HCT116 (cell line): ENCODE results near the gene CCHCR1. TPM values are rescaled to one million over a fixed set of nuclear protein-coding genes. Genes with fewer than 3 reads are reported as not detected.
"Not testable (repeated sequence)": the region's sequence is repeated elsewhere in the genome, so short reads cannot be mapped to it uniquely, and the experiment has no call there.

Experiments used
- ATAC-seq: fragments of 200-7000 bp; cut with Tn5 transposase; 2 replicates; pipeline ENCODE4 v1.9.1; 2020; ENCODE audit warnings: mild to moderate bottlenecking, moderate library complexity
- BruUV-seq: library from RNA; stranded (reverse); fragments of 400-500 nt; replicated peaks from 2 replicates; lab custom pipeline; 2021; lab: Mats Ljungman, UMichigan
- CTCF ChIA-PET: fragments of 300-600 bp; sonication (Branson Sonifier 250); formaldehyde crosslinking; loops from one replicate; lab custom pipeline; 2021; ENCODE audit warnings: antibody characterized with exemption; lab: Charles Lee
- POLR2A ChIA-PET: fragments of 300-600, 350-600 bp; sonication (Branson Sonifier 250); formaldehyde crosslinking; loops from one replicate; lab custom pipeline; 2021; ENCODE audit warnings: antibody characterized with exemption; lab: Charles Lee
- RAD21 ChIA-PET, 2 experiments: fragments of 300-600 bp; sonication (Branson Sonifier 250); formaldehyde crosslinking; loops; one replicate each; lab custom pipeline; 2023; ENCODE audit warnings: low total read pairs in 2 of 2; ENCODE audit not compliant: uncharacterized antibody in 2 of 2, unreplicated experiment in 2 of 2, low non-redundant PET in 1 of 2; lab: Charles Lee
- DNase-seq: peaks from one replicate; pipeline ENCODE4 v3.0.0-alpha.2; 2010; ENCODE audit warnings: low read depth, low spot score
- H2AFZ ChIP-seq: fragments of 200-600 bp; shearing (Covaris generic), sonication (generic); 2 replicates; pipeline ENCODE4 v1.6.1; 2017; ENCODE audit warnings: low read depth, mixed run types, mixed read lengths, antibody characterized with exemption, low read length; ENCODE audit not compliant: poor library complexity, severe bottlenecking
- H3K27ac ChIP-seq: 2 replicates; pipeline ENCODE4 v1.5.1; 2012; ENCODE audit warnings: low read depth, low read length
- H3K27me3 ChIP-seq: fragments of 200-600 bp; sonication (generic); 2 replicates; pipeline ENCODE4 v1.6.1; 2016; ENCODE audit warnings: mixed run types, low read length, mixed read lengths; ENCODE audit not compliant: insufficient read depth
- H3K36me3 ChIP-seq, 2 experiments: fragments of 200-500 bp in 1 of 2; fragments of 200-600 bp in 1 of 2; sonication (Bioruptor generic) in 1 of 2; sonication (generic) in 1 of 2; 2 replicates each; pipeline versions ENCODE4 v1.5.1 to v1.6.1; 2014 to 2016; ENCODE audit warnings: low read length in 2 of 2, inconsistent platforms in 1 of 2, mixed read lengths in 1 of 2, mixed run types in 1 of 2; ENCODE audit not compliant: insufficient read depth in 2 of 2, control insufficient read depth in 1 of 2
- H3K4me1 ChIP-seq, 2 experiments: fragments of 200-600 bp in 1 of 2; sonication (generic) in 1 of 2; 2 replicates each; pipeline versions ENCODE4 v1.5.1 to v1.6.1; 2012 to 2017; ENCODE audit warnings: low read length in 2 of 2, inconsistent platforms in 1 of 2, mild to moderate bottlenecking in 1 of 2, mixed read lengths in 1 of 2, mixed run types in 1 of 2, moderate library complexity in 1 of 2; ENCODE audit not compliant: insufficient read depth in 2 of 2, control insufficient read depth in 1 of 2
- H3K4me2 ChIP-seq: fragments of 200-600 bp; sonication (generic); 2 replicates; pipeline ENCODE4 v1.6.1; 2017; ENCODE audit warnings: mixed run types, low read length, mixed read lengths
- H3K4me3 ChIP-seq, 2 experiments: fragments of 200-600 bp in 1 of 2; sonication (generic) in 1 of 2; replicated peaks in 1 of 2; 2 replicates each; pipeline ENCODE4 v1.5.1; 2011 to 2016; ENCODE audit warnings: low read length in 2 of 2, control low read depth in 1 of 2, low read depth in 1 of 2, mild to moderate bottlenecking in 1 of 2, mixed read lengths in 1 of 2, mixed run types in 1 of 2
- H3K79me2 ChIP-seq: fragments of 200-600 bp; sonication (generic); 2 replicates; pipeline ENCODE4 v1.6.1; 2017; ENCODE audit warnings: mild to moderate bottlenecking, mixed run types, low read length, moderate library complexity, mixed read lengths; ENCODE audit not compliant: insufficient read depth
- H3K9ac ChIP-seq: fragments of 200-600 bp; sonication (generic); 2 replicates; pipeline ENCODE4 v1.6.1; 2016; ENCODE audit warnings: low read length, mixed read lengths
- H3K9me2 ChIP-seq: fragments of 200-600 bp; sonication (generic), shearing (Covaris generic); 2 replicates; pipeline ENCODE4 v1.6.1; 2017; ENCODE audit warnings: mixed run types, mild to moderate bottlenecking, moderate library complexity; ENCODE audit not compliant: insufficient read depth
- H3K9me3 ChIP-seq, 2 experiments: fragments of 200-500 bp in 1 of 2; fragments of 200-600 bp in 1 of 2; sonication (Bioruptor generic) in 1 of 2; sonication (generic) in 1 of 2; 2 replicates each; pipeline ENCODE4 v1.6.1; 2014 to 2017; ENCODE audit warnings: low read length in 2 of 2, mixed read lengths in 2 of 2, inconsistent platforms in 1 of 2, low read depth in 1 of 2, mild to moderate bottlenecking in 1 of 2, mixed run types in 1 of 2, moderate library complexity in 1 of 2; ENCODE audit not compliant: control insufficient read depth in 1 of 2, insufficient read depth in 1 of 2
- H4K20me1 ChIP-seq: fragments of 200-600 bp; sonication (generic), shearing (Covaris generic); 2 replicates; pipeline ENCODE4 v1.6.1; 2017; ENCODE audit warnings: mixed run types, mild to moderate bottlenecking, moderate library complexity; ENCODE audit not compliant: insufficient read depth
- CBX3 ChIP-seq: IDR thresholded peaks from 2 replicates; pipeline ENCODE4 v1.6.1; 2012; ENCODE audit warnings: low read depth
- CEBPB ChIP-seq: IDR thresholded peaks from 2 replicates; pipeline ENCODE4 v1.6.1; 2012; ENCODE audit warnings: low read depth
- CTCF ChIP-seq, 3 experiments: fragments of 200-600 bp in 1 of 3; sonication (generic) in 1 of 3; IDR thresholded peaks in 2 of 3; conservative IDR thresholded peaks in 1 of 3; 2 replicates each; pipeline ENCODE4 v1.5.1; 2012 to 2017; ENCODE audit warnings: low read depth in 2 of 3, low read length in 2 of 3, antibody characterized with exemption in 1 of 3, borderline replicate concordance in 1 of 3, control low read depth in 1 of 3, mild to moderate bottlenecking in 1 of 3, mixed read lengths in 1 of 3, mixed run types in 1 of 3, moderate library complexity in 1 of 3; ENCODE audit not compliant: insufficient read depth in 1 of 3
- EZH2 ChIP-seq: fragments of 200-600 bp; sonication (generic); IDR thresholded peaks from 2 replicates; pipeline ENCODE4 v1.6.1; 2017; ENCODE audit warnings: antibody characterized with exemption, mixed run types
- EZH2phosphoT487 ChIP-seq: fragments of 200-600 bp; IDR thresholded peaks from 2 replicates; pipeline ENCODE4 v1.6.1; 2018; ENCODE audit warnings: antibody characterized with exemption, borderline replicate concordance
- RAD21 ChIP-seq: IDR thresholded peaks from 2 replicates; pipeline ENCODE4 v1.6.1; 2012; ENCODE audit warnings: low read depth, mild to moderate bottlenecking
- intact Hi-C: fragments of 100-400 bp; cut with micrococcal nuclease; formaldehyde crosslinking; loops from 2 replicates; pipeline ENCODE4 v1.10.0; 2022
- total RNA-seq: library from RNA; stranded (reverse); gene quantifications from one replicate; pipeline ENCODE4 v1.2.1, GENCODE V29; 2021; ENCODE audit not compliant: unreplicated experiment

The CCHCR1 gene
- total RNA-seq, 1 experiment from 2014 or later = 40.7 TPM

- no peaks in the 10 kb centered on the region for H3K9me2 ChIP-seq
- POLR2A ChIA-PET = interaction anchor here (0.7 to 1.5 kb wide), 3 partner anchors 9 to 378 kb away, joined by 3 to 4 read pairs (median 3); no protein-coding TSS in a partner anchor
- H3K27me3 ChIP-seq = no peaks in the 10 kb centered on the region
- H3K4me3 ChIP-seq = no peak overlapping the region
- peaks cover 0 to 7% of the 10 kb centered on the region in 2 experiments; a peak in 1 of 4 replicates for H3K4me1 ChIP-seq
- H3K79me2 ChIP-seq = no peaks in the 10 kb centered on the region
- no peaks in the 10 kb centered on the region for H3K9me3 ChIP-seq
- no peak overlapping the region for H2AFZ ChIP-seq
- intact Hi-C loops = loop anchor here (2.0 to 5.0 kb wide), 4 partner anchors 106 to 711 kb away; partner anchors contain the start of gene VARS2
- RAD21 ChIA-PET = no interaction called here
- ATAC-seq (no peak), DNase-seq (no peak)
- no peaks in the 10 kb centered on the region for H3K36me3 ChIP-seq
- CTCF ChIA-PET = interaction anchor here (0.8 to 4.9 kb wide), 8 partner anchors 16 to 398 kb away, joined by 3 to 61 read pairs (median 4); no protein-coding TSS in a partner anchor
- H3K9ac ChIP-seq = no peak overlapping the region
- BruUV-seq = no TSS peak
- no peak overlapping the region for H3K4me2 ChIP-seq
- no peak overlapping the region for H3K27ac ChIP-seq
- no peak for TF ChIP-seq EZH2phosphoT487
- TF ChIP-seq CEBPB = no peak
- 0 out of 6 replicates have a peak, but pooled peaks of 2 of the 3 experiments have one; percentile 9 to 11 for TF ChIP-seq CTCF (IDR thresholded peaks at IDR 0.05 in 2 of 3, conservative IDR thresholded peaks at IDR 0.05 in 1 of 3; ENCODE audit: borderline replicate concordance in 1 of 3, insufficient read depth in 1 of 3, low read depth in 2 of 3, low read length in 2 of 3)
- TF ChIP-seq EZH2 = no peak
- no peaks in the 10 kb centered on the region for H4K20me1 ChIP-seq
Measured at GRCh38 chr6:31193206-31193605, 35.6 kb upstream of the CCHCR1 start.

- not testable (repeated sequence) for H3K4me3 ChIP-seq, H3K27me3 ChIP-seq, H3K4me1 ChIP-seq, H3K9ac ChIP-seq, H3K9me2 ChIP-seq, H4K20me1 ChIP-seq, H3K36me3 ChIP-seq, H3K9me3 ChIP-seq, H3K4me2 ChIP-seq, BruUV-seq, H3K27ac ChIP-seq, H2AFZ ChIP-seq, H3K79me2 ChIP-seq
- RAD21 ChIA-PET = interaction anchor here in 1 of 2 experiments (0.6 to 1.1 kb wide), 2 partner anchors 54 to 67 kb away, joined by 3 to 8 read pairs; no protein-coding TSS in a partner anchor
- ATAC-seq (peak; percentile 71), DNase-seq (peak; percentile 86)
- intact Hi-C loops = loop anchor here (1.0 to 5.0 kb wide), 6 partner anchors 55 to 710 kb away; partner anchors contain the start of gene VARS2
- TF ChIP-seq CTCF (IDR thresholded peaks at IDR 0.05 in 2 of 3, conservative IDR thresholded peaks at IDR 0.05 in 1 of 3; ENCODE audit: borderline replicate concordance in 1 of 3, insufficient read depth in 1 of 3, low read depth in 2 of 3, low read length in 2 of 3) = peak; percentile 67 to 93 (median 73)
- peak; percentile 87; the same call in 1 of the 2 replicates for TF ChIP-seq CBX3
- peak; percentile 96 for TF ChIP-seq RAD21
- CTCF ChIA-PET = interaction anchor here (0.8 to 1.9 kb wide), 13 partner anchors 10 to 397 kb away, joined by 3 to 8 read pairs (median 4); partner anchors contain the start of gene PSORS1C2
- POLR2A ChIA-PET = interaction anchor here (0.7 to 1.5 kb wide), 4 partner anchors 9 to 377 kb away, joined by 3 to 4 read pairs (median 3); no protein-coding TSS in a partner anchor
Measured at GRCh38 chr6:31192431-31193105, 35.0 kb upstream of the CCHCR1 start.
